Glutamatergic neuron (in vitro differentiated cells): ENCODE data around the gene IFNA10. TPM values are rescaled to one million over a fixed set of nuclear protein-coding genes. Genes with fewer than 3 reads are reported as not detected.
"Not testable (repeated sequence)": the region's sequence is repeated elsewhere in the genome, so short reads cannot be mapped to it uniquely, and the experiment has no call there.

ENCODE experiments used
- DNase-seq: peaks from one replicate; pipeline ENCODE4 v3.0.0; 2022
- H3K27ac Mint-ChIP-seq: one replicate; pipeline ENCODE4 v1.8.0; 2020; ENCODE audit warnings: mild to moderate bottlenecking, mixed read lengths, inconsistent platforms; ENCODE audit not compliant: unreplicated experiment
- H3K27me3 Mint-ChIP-seq: one replicate; pipeline ENCODE4 v1.8.0; 2020; ENCODE audit warnings: mild to moderate bottlenecking, moderate library complexity, mixed read lengths, inconsistent platforms; ENCODE audit not compliant: unreplicated experiment
- H3K36me3 Mint-ChIP-seq: one replicate; pipeline ENCODE4 v1.8.0; 2020; ENCODE audit warnings: mild to moderate bottlenecking, mixed read lengths, inconsistent platforms; ENCODE audit not compliant: unreplicated experiment
- H3K4me1 Mint-ChIP-seq: one replicate; pipeline ENCODE4 v1.8.0; 2020; ENCODE audit warnings: mild to moderate bottlenecking, low read depth, mixed read lengths, inconsistent platforms; ENCODE audit not compliant: unreplicated experiment
- H3K4me3 Mint-ChIP-seq: one replicate; pipeline ENCODE4 v1.8.0; 2020; ENCODE audit warnings: mild to moderate bottlenecking, mixed read lengths, inconsistent platforms; ENCODE audit not compliant: unreplicated experiment
- H3K9me3 Mint-ChIP-seq: one replicate; pipeline ENCODE4 v1.8.0; 2020; ENCODE audit warnings: mild to moderate bottlenecking, moderate library complexity, mixed read lengths, inconsistent platforms; ENCODE audit not compliant: unreplicated experiment
- total RNA-seq: library from RNA; stranded (reverse); fragmentation: NEBNext Ultra II Directional; extraction: Animal tissue kit (Norgen Biotek cat#: 25700); gene quantifications from one replicate; pipeline ENCODE4 v1.2.1, GENCODE V29; 2021; ENCODE audit not compliant: unreplicated experiment
- TF ChIP-seq, protein P1 (sequence below): fragments of 200-600 bp; sonication (generic); IDR thresholded peaks from one replicate; pipeline ENCODE4 v1.5.0; 2021; ENCODE audit not compliant: partially characterized antibody, unreplicated experiment

Gene IFNA10
- total RNA-seq, 1 donor from 2014 or later: not detected

DNA sequence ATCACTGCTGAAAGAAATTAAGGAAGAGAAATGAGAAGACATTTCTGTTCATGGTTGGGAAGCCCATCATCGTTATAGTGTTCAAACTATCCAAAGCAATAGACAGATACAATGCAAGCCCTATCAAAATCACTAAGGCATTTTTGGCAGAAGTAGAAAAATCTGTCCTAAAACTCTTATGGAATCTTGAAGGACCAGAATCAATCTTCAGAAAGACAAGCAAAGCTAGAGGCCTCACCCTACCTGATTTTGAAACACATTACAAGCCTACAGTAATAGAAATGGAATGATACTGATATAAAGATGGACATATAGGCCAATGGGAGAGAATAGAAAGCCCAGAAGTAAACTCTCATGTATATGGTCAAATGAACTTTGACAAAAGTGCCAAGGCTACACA is 35.6 kb downstream of the IFNA10 start:
- DNase-seq: no peak
- H3K4me3 Mint-ChIP-seq: no peak overlapping the region
- H3K36me3 Mint-ChIP-seq: no peaks in the 10 kb centered on the region
- H3K27me3 Mint-ChIP-seq: no peaks in the 10 kb centered on the region
- H3K9me3 Mint-ChIP-seq: no peaks in the 10 kb centered on the region
- TF ChIP-seq, protein P1, sequence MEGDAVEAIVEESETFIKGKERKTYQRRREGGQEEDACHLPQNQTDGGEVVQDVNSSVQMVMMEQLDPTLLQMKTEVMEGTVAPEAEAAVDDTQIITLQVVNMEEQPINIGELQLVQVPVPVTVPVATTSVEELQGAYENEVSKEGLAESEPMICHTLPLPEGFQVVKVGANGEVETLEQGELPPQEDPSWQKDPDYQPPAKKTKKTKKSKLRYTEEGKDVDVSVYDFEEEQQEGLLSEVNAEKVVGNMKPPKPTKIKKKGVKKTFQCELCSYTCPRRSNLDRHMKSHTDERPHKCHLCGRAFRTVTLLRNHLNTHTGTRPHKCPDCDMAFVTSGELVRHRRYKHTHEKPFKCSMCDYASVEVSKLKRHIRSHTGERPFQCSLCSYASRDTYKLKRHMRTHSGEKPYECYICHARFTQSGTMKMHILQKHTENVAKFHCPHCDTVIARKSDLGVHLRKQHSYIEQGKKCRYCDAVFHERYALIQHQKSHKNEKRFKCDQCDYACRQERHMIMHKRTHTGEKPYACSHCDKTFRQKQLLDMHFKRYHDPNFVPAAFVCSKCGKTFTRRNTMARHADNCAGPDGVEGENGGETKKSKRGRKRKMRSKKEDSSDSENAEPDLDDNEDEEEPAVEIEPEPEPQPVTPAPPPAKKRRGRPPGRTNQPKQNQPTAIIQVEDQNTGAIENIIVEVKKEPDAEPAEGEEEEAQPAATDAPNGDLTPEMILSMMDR: no peak
- H3K27ac Mint-ChIP-seq: no peak overlapping the region
- H3K4me1 Mint-ChIP-seq: no peaks in the 10 kb centered on the region

DNA sequence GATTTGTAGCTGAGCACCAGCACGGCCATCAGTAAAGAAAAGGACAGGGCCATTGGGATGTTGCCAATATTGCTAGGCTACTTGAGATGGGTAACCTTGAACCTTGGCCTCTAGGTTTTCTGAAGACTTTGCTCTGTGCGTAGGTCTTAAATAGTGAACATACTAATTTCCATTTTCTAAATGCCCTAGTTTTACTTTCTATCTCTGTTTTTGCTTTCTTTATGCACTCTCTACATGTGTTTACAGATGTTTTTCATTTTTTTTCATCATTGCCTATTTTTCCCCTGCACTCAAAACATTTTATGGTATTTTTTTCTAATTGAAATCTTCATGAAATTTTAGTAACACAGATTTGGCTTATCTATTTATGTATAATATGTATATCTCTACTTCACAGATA is 40.4 kb downstream of the IFNA10 start, which contains the start of gene IFNA21:
TSS of gene IFNA21 (minus strand) at position 101 of the 400 bp plus-strand sequence. CDS start at position 53, 48 bp downstream.
- not testable (repeated sequence) for H3K4me3 Mint-ChIP-seq, H3K4me1 Mint-ChIP-seq, DNase-seq, H3K9me3 Mint-ChIP-seq, H3K27me3 Mint-ChIP-seq, H3K36me3 Mint-ChIP-seq, H3K27ac Mint-ChIP-seq

DNA sequence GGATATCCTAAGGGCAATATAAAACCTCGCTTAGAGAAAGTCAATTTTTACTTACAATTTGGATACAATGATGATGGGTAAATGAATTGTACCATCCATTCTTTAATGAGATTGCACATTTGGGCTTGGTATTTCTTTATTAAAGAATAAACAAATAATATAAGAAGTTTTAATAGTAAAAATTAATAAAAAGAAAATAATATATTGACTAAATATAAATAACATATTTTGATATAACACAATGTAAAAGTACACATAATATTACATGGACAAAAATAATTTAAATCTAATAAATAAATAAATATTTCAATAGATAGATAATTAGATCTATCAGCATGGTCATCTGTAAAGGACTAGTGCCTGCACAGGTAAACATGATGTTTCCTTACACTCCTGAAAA is 41.4 kb downstream of the IFNA10 start:
- Mint-ChIP-seq H3K9me3 (no peaks in the 10 kb centered on the region), H3K27me3 (no peaks in the 10 kb centered on the region), H3K4me3 (no peak overlapping the region), H3K36me3 (no peaks in the 10 kb centered on the region), H3K4me1 (no peaks in the 10 kb centered on the region), H3K27ac (no peak overlapping the region)
- TF ChIP-seq, protein P1: no peak
- DNase-seq: no peak

DNA sequence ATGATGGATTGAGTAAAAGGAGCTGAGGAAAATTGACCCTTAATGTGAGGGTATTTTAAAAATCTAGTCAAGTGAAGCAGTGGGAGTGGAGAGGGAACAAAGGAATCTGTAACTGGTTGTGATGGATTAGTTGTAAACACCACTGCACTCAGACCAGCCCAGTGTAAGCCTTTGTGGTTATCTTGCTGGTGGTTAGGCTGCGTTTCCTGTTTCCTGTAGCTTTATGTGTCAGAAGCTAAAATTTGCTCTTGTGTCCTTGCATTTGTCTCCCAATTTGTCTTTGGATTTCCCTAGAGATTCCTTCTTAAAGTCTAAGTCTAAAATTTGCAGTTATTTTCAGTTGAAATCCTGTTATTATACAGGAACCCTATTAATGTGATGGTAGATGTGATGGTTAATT is 46.8 kb downstream of the IFNA10 start:
- H3K4me1 Mint-ChIP-seq: no peaks in the 10 kb centered on the region
- H3K27ac Mint-ChIP-seq: no peak overlapping the region
- no peaks in the 10 kb centered on the region for H3K9me3 Mint-ChIP-seq
- H3K4me3 Mint-ChIP-seq: no peak overlapping the region
- no peak for DNase-seq
- TF ChIP-seq, protein P1: no peak
- no peaks in the 10 kb centered on the region for H3K36me3 Mint-ChIP-seq
- H3K27me3 Mint-ChIP-seq: no peaks in the 10 kb centered on the region

Other genes starting within 250 kb of the IFNA10 start
- gene HACD4, start 175.5 kb downstream of the IFNA10 start, total RNA-seq: 0.10 TPM
- not detected for gene IFNB1, start 129.2 kb downstream of the IFNA10 start, total RNA-seq
- gene IFNW1, start 65.3 kb downstream of the IFNA10 start, total RNA-seq: not detected
- gene IFNA21, start 40.5 kb downstream of the IFNA10 start, total RNA-seq: not detected
- not detected for gene IFNA4, start 19.6 kb downstream of the IFNA10 start, total RNA-seq
- not detected for gene IFNA7, start 4.9 kb downstream of the IFNA10 start, total RNA-seq
- gene IFNA16, start 10.2 kb upstream of the IFNA10 start, total RNA-seq: not detected
- gene IFNA17, start 21.1 kb upstream of the IFNA10 start, total RNA-seq: not detected
- not detected for gene IFNA14, start 32.9 kb upstream of the IFNA10 start, total RNA-seq
- not detected for gene IFNA5, start 98.2 kb upstream of the IFNA10 start, total RNA-seq
- 38.7 TPM for gene KLHL9, start 128.3 kb upstream of the IFNA10 start, total RNA-seq
- gene IFNA6, start 143.7 kb upstream of the IFNA10 start, total RNA-seq: not detected
- gene IFNA13, start 160.9 kb upstream of the IFNA10 start, total RNA-seq: not detected
- gene IFNA2, start 178.3 kb upstream of the IFNA10 start, total RNA-seq: not detected
- gene IFNA8, start 202.0 kb upstream of the IFNA10 start, total RNA-seq: not detected
- gene IFNA1, start 233.3 kb upstream of the IFNA10 start, total RNA-seq: not detected